GM10847 (cell line): Measurements from ENCODE around the gene ABHD12.

Experiments
- POLR2A ChIP-seq: IDR thresholded peaks from 2 replicates; pipeline ENCODE4 v1.6.1; 2011; ENCODE audit not compliant: insufficient read length; ENCODE audit errors: extremely low read depth

The ABHD12 gene

GRCh38 chr20:25285856-25286798, 104.5 kb downstream of the ABHD12 start:
- no peak for TF ChIP-seq POLR2A

GRCh38 chr20:25285091-25285647, 105.5 kb downstream of the ABHD12 start:
- no peak for TF ChIP-seq POLR2A

GRCh38 chr20:25284131-25284601, 106.5 kb downstream of the ABHD12 start:
- TF ChIP-seq POLR2A: no peak

GRCh38 chr20:25283221-25283951, 107.2 kb downstream of the ABHD12 start:
- no peak for TF ChIP-seq POLR2A

GRCh38 chr20:25282796-25283195, 107.8 kb downstream of the ABHD12 start:
- no peak for TF ChIP-seq POLR2A

GRCh38 chr20:25282034-25282781, 108.4 kb downstream of the ABHD12 start:
- no peak for TF ChIP-seq POLR2A

GRCh38 chr20:25281541-25281991, 109.1 kb downstream of the ABHD12 start:
- TF ChIP-seq POLR2A: no peak

GRCh38 chr20:25280574-25281535, 109.8 kb downstream of the ABHD12 start:
- no peak for TF ChIP-seq POLR2A

- TF ChIP-seq POLR2A: no peak
Measured at GRCh38 chr20:25280051-25280573, 110.5 kb downstream of the ABHD12 start.

- no peak for TF ChIP-seq POLR2A
Measured at GRCh38 chr20:25279403-25279802, 111.2 kb downstream of the ABHD12 start.

- TF ChIP-seq POLR2A: no peak
Measured at GRCh38 chr20:25278636-25279361, 111.8 kb downstream of the ABHD12 start.

GRCh38 chr20:25277941-25278521, 112.6 kb downstream of the ABHD12 start:
- TF ChIP-seq POLR2A: no peak
